NAMALWA (cell line): ENCODE results near the gene TEX51.

Experiments
- DNase-seq: peaks from one replicate; pipeline ENCODE4 v3.0.0-alpha.2; 2015; ENCODE audit warnings: low spot score

TEX51 gene

DNA sequence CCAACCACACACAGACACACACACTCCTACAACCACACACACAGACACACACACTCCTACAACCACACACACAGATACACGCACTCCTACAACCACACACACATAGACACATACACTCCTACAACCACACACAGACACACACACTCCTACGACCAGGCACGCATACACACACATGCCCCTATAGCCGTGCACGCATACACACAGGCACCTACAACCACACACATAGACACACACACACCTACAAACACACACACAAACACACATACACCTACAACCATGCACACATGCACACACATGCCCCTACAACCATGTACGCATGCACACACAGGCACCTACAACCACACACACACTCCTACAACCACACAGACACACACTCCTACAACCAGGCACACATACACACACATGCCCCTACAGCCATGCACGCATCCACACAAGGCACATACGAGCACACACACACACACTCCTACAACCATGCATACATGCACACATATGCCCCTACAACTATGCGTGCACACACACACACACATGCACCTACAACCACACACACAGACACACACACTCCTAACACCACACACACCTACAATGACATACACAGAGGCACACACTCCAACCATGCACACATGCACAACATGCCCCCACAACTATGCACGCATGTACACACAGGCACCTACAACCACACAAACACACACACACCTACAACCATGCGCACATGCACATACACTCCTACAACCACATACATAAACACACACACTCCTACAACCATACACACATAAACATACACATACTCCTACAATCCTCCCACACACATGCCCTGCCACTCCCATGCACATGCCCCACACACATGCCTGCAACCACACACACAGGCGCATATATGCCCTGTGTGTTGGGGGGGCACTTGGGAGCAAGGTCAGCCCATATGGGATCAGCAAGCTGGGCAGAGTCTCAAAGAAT, 19.1 kb upstream of the TEX51 start:
- no peak for DNase-seq

DNA sequence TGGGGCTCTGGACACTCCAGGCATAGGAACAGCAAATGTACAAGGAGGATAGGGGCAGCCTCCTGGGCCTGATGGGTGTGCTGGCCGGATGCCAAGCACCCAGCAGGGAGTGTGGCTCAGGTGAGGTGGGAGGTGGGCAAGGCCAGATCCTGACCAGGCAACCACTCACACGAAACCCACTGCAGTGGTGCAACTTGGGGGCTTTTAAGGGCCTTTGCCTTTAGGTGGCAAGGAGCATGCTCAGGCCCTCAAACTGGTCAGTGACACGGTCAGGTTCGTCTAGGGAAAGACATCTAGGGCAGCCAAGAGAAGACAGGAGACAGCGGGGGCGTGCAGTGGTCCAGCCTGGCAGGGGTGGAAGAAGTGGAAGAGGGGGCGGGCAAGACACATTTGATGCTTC, 18.4 kb upstream of the TEX51 start:
- DNase-seq, result no peak

DNA sequence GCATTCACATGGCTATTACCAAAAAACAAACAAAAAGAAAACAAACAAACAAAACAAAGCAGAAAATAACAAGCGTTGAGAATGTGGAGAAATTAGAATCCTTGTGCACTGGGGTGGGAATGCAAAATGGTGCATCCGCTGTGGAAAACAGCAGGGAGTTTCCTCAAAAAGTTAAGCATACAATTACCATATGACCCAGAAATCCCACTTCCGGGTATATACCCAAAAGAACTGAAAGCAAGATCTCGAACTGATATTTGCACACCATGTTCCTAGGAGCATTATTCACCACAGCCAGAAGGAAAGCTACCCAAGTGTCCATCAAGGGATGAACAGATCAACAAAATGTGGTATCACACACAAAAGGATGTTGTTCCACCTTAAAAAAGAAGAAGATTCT, 17.9 kb upstream of the TEX51 start:
- DNase-seq, result no peak

DNA sequence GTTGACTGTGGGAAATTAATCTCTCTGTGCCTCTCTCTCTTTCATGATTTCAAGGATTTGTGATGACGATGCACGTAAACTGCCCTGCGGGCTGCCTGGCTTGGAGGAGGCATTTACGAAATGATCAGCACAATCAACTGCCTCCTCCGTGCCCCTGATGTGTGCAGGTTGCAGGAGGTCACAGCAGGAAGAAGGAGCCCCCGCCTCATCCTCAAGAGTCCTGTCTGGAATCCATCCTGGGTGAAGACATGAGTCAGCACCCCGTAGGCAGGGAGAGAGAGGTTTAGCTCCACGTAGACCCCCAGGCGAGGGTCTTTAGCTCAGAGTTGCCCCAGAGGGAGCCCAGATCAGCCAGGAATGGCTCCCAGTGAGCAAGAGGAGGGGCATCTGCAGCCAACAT, 17.1 kb upstream of the TEX51 start:
- no peak for DNase-seq

DNA sequence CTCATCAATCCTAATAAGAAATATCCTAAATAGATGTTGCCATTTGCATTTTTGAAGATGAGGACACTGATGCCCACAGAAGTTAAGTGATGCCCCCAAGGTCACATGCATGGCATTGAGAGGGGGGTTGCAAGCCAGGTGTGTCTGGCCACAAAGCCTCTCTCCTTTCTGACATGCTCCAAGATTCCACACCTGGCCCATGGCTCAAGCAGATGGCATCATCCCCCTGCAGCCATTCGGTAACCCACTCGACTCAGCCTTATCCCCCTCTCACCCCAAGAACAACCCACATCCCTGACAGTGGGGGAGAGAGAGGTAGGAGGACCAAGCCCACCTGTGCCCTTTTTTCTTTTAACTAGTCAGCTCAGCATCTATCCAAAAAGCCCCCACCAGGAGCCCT, 16.5 kb upstream of the TEX51 start:
- no peak for DNase-seq

DNA sequence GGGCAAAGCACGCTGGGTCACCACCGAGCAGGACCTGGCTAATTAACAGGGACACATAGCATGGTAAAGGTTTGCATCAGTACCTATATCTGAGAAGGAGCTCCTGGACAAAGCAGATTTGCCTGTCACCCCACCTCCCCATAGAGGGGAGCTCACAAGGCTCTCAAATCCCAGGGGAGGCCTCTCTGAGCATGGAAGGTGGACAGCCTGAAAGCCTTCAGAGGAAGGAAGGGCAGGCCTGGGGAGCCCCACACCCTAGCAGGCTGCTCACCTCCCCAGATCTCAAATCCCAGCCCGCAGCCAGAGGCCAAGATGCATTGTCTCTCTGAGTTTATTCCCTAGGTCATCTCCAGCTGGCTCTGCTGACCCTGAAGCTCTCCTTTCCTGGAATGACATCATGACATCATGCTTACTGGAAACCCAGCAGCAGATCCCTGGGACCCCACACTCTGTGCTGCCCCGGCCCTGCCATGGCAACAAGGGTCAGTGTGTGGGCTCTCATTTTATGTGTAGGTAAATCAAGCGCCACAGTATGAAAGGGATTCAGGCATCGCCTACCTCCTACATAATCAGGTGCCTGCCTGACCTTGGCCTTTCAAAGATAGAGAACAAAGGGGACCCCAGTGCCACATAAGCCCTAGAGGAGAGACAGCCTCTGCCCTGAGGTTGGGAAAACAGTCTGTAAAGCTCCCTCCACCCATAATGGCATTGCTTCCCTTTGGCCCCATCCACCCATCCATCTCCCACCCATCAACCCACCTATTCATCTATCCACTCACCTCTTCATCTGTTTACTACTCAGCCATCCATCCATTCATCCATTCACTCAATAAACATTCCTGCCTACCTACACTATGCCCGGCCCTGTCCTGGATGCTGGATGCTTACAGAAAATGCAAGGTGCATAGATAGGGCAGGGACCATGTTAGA, 15.7 kb upstream of the TEX51 start:
- DNase-seq, result no peak

DNA sequence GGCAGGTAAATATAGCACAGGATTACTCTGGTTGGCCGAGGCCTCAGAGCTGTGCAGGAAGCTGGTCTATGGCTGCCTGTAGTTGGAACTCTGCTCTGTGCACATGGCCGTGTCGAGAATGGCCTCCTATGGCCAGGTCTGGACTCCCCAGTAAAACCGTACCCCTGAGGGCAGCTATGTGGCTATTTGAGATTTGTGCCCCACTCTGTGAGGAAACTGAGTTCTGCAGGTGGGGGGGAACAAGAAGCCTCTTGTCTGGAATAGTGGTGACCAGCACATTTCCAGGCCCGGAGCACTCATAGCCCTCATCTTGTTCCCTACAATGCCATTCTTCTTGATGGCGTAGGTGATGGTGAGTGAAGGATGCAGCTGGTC, 15.0 kb upstream of the TEX51 start:
- DNase-seq, result no peak

DNA sequence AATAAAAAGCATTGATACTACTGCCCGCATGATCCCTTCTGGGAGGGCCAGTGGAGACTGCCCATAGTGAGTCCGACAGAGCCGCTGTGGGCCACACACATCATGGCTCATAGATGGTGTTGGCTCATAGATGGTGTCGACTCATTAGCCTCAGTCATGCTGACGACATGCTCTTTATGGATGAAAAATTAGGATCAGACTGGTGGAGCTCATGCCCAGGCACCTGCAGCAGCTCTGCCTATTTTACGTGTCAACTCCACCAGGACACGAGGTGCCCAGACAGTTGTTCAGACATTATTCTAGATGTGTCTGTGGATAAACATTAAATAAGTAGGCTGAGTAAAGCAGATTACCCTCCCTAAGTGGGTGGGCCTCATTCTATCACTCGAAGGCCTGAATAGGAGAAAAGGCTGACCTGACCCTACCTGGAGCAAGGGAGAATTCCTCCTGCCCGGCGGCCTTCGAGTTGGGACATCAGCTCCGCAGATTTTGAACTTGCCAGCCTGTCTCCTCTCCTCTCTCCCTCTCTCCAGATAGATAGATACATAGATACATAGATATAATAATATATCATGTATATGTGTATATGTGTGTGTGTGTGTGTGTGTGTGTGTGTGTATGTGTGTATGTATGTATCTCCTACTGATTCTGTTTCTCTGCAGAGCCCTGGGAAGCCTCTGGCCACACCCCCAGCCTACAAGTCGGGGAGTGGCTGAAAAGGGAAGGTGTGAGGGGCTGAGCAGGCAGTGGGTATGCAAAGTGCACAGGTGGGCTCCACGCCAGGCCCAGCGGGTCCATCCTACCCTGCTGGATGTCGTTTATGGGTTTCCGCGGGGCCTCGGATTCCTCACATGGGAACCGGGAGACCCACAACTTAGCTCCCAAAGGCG, 13.6 kb upstream of the TEX51 start:
- no peak for DNase-seq

DNA sequence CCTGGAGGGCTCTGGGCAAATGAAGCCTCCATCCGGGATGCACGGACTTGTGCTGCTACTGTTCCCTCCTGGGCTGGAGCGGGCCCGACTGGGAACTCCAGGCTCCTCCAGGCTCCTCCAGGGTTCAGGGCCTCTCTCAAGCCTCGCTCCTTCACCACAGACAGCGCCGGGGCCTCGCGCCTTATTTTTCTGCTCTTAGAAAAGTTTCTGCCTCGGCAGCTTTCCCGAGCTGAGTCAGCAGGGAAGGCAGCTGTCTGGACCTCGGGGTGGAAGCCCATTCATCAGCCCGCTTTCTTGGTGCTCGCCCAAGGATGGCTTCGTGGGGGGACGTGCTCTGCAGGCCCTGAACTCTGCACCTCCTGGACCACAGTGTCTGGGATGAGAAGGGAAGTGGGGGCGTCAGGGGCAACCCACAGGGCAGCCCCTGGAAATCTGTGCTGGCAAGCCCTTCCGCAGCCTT, 12.9 kb upstream of the TEX51 start:
- DNase-seq, result no peak

DNA sequence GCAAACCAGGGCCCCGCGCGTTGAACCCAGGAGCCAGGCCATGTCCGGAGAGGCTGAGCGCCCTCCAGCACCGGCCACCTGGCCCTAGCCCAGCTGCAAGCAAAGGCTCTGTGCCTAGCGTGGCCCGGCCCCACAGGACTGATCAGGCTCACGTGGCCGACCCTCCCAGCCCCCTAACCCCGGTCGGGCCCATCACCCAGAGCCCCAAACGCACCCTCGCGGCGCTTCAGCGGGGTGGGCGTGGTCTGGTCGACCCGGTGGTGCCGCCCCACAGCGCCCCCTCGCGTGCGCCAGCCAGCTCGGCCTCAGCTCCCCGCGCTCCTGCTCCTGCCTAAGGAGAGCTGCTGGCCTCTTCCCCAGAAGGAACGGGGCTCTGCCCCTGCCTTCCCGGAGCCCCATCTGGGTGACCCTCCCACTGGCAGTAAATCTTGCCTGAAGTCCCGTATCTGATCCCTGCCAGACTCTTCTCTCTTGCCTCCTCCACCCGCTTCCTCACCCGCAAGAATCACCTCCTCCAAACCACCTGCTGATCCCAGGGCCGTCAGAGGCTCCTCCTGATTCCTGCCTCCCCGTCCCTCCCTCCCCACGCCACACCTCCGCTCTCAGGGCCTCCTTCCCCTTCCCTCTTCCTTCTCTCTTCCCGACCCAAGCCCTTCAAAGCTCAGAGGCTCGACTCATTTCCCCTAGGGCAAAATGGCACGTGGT, 12.3 kb upstream of the TEX51 start:
- peak; percentile 58 for DNase-seq

DNA sequence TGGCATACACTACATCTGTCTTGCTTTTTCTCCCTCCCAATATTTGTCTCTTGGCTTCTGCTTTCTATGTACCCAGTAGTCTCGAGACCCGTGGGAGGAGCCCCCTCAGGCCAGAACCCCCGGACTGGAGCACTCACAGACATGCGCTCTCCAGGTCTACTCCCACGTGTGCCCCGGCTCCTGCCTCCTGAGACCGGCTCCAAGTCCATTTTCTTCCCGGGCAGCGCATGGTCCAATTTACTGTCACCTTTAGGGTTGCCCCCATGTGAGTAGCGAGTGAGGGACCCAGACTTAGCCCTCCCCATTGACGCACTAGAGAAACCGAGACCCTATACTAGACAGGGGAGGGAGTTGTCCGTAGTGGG, 11.8 kb upstream of the TEX51 start:
- no peak for DNase-seq

DNA sequence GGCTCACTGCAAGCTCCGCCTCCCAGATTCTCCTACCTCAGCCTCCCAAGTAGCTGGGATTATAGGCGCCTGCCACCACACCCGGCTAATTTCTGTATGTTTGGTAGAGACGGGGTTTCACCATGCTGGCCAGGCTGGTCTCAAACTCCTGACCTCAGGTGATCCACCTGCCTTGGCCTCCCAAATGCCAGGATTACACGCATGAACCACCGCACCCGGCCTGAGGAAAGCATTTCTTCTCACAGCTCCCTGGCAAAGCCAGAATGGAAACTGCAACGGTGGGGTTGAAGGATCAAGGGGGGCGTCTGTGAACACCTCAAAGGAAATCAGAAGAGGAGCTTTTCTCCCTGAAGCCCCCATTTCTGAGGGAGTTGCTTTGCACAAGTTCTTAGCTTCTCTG, 11.2 kb upstream of the TEX51 start:
- DNase-seq, result no peak

DNA sequence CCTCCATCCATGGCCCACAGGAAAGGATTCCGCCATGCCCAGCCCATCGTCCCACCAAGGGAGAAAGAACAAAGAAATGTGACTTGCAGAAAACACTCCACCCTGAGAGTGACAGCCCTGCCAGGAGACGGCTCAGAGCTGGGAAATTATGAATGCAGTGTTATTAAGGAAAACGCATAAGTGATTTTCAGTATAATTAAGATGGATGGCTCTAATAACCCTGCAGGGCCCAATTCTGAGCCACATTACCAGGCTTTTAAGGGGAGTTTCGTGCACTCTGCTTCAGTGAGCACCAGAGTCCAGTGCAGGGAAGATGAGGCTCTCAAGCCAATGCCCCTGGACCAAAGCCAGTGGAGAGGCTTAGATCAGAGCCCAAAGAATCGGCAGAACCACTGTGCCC, 10.6 kb upstream of the TEX51 start:
- no peak for DNase-seq

DNA sequence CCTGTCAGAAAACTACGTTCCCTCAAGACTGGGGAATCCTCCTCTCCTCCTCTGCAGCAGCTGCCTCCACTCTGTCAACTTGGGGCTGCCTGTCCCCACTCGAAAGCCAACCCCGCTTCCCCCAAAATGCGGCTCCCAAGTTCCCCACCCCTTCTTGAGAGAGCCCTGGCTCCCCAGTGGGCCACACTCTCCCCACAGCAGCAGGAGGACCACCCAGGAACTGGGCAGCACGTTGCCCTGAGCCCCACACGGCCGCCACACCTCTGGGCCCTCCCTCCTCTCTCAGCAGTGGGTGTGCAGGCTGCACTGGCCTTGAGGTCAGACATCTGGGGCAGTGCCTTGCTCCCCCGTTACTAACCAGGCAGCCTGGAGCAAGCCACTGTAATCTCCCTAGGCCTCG, 9.6 kb upstream of the TEX51 start:
- DNase-seq, result no peak

DNA sequence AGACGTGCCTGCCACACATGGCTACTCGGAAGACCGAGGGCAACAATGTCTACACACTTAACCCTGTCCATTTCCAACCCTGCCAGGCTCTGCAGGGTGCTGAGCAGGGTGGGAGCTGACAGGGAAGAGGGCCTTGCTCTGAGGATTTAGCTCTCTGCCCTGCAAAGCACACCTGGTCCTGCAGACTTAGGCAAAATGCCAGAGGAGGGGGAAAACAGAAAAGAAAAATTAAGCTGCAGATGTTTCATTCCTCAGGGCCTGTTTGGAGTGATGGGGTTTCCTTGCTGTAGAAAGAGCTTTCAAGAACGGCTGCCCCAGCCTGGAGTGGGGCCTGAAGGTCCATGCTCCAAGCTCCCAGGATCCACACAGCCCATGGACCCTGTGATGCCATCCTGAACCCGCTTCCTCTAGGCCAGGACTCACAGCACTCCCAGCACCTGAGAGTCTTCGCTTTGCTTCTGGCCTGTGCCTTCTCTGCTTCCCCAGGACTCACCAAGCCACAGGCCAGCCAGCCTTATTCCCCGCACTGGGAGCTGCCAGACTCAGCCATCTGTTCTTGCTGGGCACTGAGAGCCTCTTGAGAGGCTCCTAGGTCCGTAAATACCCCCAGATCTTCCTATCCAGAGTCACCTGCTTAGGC, 9.1 kb upstream of the TEX51 start:
- peak; percentile 25 for DNase-seq

DNA sequence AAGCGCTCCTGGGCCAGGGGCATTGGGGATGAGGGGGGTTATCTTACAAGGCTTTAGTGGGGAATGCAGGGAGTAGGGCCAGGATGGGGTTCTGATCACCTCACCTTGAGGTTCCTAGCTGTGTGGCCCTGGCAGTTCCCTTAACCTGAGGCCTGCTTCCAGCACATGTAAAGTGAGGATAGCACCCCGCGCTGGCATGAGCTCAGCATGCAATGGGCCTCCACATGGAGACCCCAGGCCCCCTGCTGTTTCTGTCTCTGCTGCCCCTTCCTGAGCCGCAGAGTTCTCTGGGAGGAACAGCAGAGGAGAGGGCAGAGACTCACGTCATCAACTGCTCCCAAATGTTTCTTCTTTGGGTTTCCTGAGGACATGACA, 8.6 kb upstream of the TEX51 start:
- DNase-seq, result no peak

DNA sequence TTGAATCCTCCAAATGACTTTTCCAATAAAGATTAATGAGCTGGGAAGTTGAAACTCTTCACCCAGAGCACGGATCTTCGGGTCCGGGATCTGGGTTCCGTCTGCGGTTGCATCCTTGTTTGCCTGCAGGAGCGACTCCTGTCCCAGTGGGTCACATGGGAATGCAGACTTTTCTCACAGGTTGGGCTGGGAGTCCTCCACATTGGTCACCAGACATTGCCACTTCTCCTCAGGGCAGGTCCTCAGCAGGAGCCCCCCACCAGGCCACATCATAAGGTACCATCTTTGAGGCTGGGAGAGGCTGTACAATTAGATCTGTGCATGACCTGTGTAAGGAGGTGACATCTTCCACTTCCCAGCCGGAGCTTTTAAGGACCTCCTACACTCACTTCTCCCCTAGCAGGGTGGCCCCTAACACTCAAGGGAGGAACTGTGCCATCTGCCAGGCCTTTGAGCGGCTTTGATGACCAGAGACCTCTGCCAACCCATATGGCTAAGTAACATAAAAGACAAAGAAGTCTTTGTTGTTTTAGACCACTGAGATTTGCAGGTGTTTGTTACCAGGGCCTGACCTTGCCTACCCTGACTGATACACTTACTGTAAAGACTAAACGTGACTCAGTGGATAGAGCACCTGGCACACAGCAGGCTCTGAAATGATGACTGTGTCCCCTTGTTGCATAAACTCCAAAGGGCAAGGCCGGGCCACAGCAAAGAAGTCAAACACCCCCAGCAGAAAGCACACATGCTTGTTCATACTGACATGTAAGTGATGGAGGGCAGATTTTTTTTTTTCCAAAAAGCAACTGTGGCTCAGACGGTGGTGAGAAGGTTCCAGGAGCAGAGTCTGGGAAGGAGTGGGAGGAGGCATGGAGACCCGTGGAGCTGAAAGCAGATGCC, 7.9 kb upstream of the TEX51 start:
- no peak for DNase-seq

DNA sequence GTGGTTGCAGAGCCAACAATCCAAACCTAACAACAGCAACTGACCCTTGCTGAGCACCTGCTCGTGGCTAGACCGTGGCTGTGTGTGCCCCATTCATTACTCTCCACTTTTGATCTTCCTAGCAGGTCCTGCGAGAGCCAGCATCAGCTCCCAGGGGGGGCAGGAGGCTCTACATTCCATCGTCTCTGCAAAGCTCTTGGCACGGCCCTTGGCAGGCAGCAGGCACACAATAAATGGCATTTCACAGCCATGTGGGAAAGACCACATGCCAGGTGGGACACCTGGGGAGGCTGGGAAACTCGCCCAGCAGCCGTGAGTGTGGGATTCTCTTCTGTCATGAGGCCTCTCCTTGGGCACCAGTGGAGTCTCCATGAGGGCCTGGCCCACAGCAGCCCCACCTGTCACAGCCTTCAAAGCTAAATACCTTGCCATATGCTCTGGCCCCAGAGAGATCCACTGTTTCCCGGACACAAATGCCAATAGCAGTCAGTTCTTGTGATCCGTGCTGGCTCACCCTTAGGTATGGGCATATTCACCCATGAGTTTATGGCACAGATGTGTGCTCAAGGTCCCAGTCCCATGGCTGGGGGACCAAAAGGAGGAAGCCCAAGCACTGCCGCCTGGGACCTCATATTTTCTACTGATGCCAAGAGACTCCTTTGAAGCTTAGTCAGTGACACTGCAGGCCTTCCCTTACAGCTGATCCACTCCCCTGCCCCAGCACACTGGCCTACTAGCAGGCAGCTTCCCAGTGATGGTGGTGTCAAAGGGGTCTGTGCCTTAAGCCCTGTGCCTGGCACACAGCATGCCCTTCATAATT, 6.8 kb upstream of the TEX51 start:
- DNase-seq, result no peak

DNA sequence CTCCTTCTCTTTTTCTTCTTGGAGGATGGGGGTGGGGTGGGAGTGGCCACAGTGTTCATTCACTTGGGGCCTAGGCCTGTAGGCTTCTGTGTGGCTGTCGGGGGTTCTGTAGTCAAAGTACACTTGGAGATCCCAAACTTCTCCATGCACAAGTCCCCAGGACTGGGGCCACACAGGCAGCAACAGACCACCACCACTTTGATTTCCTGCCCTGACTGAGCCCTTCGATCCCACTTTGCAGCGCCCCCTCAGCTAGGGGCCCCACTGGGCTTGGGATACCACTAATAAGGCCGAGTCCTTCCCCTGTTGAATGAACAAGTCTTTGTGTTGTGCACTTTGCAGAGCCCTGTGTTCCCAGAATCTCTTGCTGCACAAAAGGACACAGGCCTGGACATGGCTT, 5.5 kb upstream of the TEX51 start:
- DNase-seq, result no peak
